ENCODE measurements around the gene EPHA4.

Gene EPHA4

DNA sequence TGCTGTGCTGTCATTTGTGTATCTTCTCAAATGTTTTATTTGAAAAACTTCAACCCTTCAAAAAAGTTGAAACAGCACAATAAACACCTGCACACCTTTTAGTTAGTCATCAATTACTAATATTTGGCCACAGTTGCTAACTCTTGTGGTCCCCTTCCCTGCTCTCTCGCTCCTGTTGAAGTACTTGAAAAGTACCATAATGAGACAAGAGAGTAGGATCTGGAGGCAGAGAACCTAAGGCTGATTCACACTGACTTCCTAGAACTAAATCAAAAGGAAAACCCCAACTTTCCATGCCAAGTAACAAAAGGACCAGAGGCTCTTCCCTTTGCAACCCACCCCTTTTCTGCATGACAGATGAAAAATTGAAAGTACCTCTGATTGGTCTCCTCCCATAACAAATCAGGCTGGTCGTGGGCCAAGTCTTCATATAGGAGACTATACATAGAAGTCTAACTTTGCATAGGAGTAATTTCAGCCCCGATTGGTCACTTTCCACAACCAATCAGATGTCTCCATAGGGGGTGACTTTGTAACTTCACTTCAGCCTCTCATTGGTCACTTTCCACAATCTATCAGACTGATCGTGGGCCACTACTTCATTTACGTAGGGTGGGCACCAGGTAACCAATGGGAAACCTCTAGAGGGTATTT lies 179.7 kb downstream of the EPHA4 start:
- DNase-seq (ENCODE audit: low read depth): no peak

DNA sequence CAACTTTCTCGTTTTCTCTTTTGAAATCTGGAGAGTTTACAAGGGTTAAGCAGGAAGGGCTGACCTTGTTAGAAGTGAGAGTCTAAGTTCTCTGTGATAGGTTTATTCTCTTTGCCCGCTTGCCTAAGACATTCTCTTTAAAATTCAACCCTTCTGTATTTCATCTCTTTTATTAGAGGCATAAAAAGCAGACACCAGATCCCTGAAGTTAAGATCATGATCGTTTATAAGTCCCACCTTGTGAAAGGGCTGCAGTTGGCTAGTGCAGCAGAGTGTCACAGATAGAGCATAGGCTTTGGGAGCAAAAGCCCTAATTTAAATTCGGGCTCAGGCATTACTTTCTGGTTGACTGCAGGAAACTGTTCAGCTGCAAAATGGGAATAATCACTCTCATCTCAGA lies 181.2 kb downstream of the EPHA4 start:
- DNase-seq (ENCODE audit: low read depth): no peak

DNA sequence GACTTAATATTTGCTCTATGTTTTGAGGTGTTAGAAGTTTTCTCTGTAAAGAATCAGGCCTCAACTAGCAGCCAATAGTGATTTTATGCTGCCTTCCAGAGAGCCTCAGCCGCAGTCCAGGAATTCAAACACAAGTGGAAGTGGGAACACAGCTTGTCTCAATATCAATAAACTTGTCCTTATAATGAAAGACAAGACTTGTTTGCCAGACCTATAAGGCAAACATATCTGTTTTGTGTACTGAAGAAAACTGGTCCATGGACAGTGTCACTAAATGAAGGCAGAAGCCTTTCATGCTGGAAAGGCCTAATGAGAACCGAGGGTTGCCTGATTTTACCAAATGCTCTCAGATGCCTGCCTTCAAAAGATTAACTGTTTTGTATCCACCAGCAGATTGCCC lies 182.2 kb downstream of the EPHA4 start:
- DNase-seq (ENCODE audit: low read depth): no peak

DNA sequence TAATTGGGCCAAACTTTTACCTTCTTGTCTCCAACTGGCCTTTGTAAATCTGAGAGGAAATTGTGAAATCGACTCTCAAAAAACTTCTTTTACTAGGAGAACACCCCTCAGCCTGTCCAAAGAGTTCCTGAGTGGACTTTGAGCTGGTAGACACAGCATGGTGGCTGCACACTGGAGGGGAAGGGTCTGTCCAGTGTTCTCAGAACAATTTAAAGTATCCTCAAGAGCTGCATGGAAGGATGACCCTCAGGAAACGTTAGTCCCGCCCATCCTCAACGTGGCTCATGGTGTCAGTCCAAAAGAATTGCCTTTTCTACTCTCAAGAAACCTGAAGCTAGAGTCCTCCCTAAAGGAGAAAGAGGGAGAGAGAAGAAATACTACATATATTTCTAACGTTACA lies 182.7 kb downstream of the EPHA4 start:
- no peak for DNase-seq (ENCODE audit: low read depth)

DNA sequence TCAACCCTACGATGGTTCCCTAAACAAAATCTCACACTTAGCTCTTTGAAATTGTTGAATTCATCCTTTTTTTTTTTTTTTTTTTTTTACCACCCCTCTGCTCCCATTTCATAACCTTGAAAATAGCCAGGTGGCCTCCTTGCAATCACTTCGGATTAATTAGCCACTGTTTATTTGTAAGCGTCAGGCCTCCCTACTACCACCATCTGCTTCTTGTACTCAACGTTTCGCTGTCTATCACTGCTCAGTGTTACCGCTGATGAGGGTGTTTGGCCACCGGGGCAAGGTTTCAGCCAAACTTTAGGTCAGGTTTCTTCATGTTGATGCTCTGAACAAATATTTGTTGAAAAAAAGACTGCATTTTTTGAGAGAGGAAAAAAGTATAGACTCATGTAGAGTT lies 183.2 kb downstream of the EPHA4 start:
- no peak for DNase-seq (ENCODE audit: low read depth)

DNA sequence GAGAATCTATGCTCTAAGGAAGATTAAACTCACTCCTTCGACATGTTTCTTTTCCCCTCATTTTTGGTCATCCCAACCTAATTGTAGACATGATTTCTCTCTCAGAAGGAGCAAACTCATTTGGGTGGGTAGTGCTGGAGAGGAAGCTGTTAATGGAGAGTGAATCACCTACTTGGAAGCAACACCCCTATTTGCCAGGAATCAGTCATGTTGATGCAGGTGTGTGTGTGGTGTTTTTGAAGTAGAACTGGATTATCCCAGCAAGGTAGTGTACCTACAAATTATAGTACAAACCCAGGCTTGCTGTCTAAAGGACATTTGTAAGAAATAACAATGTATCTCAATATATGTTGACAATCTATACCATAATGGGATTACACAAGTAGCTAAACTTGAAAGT lies 186.4 kb downstream of the EPHA4 start:
- no peak for DNase-seq (ENCODE audit: low read depth)

DNA sequence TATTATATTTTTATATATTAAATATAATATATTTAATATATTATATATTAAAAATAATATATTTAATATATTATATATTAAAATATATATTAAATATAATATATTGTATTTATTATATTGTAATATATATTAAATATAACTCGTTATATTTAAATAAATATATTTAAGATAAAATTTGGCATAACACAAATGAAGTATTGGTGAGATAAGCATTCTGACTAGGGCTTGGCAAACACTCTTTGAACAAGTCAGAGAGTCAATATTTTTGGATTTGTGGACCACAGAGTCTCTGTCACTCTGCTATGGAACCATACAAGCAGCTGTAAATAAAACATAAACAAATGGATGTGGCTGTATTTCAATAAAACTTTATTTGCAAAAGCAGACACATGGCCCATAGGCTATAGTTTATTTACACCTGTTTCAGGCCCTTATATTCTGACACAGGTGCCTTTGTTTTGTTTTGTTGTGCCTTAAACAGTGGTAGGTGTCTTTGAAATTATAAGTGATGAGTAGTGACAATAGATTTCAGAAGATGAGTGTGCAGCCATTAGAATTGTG lies 190.1 kb downstream of the EPHA4 start:
- no peak for DNase-seq (ENCODE audit: low read depth)

DNA sequence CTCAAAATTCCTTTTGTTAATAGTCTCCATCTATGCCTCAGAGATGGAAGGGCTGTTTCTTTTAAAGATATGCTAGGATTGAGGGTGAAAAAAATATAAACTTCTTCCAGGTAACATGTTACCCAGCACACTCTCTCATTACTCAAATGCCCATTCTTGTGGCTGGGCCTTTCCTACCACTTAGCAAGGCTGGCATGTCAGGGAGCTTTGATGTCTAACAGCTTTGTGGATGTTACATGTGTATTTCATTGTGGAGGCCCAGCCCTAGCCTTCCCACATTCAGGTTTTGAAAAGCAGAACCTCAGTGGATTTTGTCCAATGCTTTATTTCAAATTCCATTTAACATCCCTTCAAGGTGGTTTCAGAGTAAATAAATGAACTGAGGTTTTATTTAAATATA lies 191.4 kb downstream of the EPHA4 start:
- no peak for DNase-seq (ENCODE audit: low read depth)

DNA sequence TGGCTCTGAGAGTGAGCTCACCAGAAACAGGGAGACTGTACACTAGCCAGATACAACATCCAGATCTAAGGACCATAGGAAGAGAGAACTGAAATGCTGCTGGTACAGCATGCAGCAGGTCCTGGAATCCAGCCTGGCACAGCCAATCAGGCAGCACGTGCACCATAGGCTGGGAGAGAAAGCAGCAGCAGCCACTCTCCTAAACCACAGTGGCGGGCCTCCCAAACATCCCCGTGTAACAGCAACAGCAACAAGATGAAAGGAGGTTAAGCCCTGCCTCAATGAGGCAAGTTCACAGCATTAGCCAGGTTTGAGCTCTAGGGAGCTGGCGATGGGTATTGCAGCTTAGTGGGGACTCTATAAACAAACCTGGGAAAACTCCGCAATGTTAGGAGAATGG lies 192.0 kb downstream of the EPHA4 start:
- no peak for DNase-seq (ENCODE audit: low read depth)

DNA sequence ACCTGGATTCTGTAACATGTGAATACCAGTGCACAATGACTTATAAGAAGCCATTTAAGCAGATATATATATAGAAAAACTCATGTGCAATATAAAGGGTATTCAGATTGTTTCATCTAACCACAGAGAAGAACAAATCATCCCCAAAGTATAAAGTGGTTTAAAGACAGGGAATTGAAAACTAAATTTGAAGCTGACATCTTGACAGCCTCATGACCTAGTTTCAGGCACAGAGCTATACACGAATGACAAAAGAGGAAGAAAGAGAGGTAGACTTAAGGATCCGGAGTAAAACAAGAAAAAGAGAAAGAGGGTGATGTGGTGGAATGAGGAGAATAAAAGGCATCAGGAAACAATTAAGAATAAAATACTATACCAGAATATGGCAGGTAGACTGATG lies 194.5 kb downstream of the EPHA4 start:
- DNase-seq (ENCODE audit: low read depth): no peak

DNA sequence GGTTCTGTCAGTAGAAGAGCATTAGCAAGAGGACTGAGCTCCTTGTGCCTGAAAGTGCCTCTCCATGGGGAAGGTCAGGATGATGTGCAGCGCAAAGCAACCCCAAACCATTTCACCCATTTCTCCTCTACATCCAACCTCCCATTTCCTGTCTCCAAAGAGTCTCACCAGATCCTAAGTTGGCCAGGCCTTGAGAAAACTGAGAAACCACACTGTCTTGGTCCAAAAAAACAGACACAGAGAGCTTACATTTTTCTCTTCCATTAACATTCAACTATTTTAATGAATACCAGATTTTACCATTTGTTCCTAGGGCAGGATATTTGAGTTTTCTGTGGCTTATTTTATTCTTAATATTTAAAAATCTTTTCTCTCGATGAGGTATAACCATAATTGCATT lies 195.0 kb downstream of the EPHA4 start:
- no peak for DNase-seq (ENCODE audit: low read depth)

DNA sequence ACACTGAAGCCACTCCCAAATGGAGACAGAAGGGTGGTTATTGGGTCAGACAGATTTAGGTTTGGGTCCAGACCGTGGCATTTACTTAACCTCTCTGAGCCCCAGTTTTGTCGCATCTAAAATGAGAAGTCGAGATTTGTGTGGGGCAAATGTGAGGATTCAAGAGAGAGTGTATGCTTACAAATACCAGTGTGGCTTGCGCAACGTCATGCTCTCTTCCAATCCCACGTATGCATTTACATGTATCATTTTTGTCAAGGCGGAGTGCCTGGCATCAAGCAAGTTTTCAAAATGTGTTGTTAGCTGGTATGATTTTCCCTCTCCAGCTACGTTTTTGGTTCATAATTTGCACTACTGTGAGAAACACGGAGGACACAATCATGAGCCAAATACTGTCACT lies 197.9 kb downstream of the EPHA4 start:
- no peak for DNase-seq (ENCODE audit: low read depth)

DNA sequence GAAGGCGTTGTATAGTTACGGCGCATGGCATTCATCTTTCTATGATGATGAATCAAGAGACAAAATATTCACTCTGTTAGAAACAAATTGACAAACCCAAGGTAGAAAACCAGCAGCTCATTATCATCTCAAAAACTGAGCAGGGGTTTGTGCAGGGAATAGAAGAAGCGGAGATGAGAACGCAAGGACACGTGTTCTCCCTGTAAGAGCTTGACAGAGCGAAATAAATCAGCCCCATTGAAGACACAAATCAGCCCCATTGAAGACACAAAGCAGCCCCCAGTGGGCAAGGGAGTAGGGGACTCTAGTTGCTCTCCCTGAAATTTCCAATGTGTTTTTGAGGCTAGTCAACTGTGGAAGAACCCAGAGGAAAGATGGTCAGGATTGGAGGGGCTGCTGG lies 199.2 kb downstream of the EPHA4 start:
- DNase-seq (ENCODE audit: low read depth): no peak

DNA sequence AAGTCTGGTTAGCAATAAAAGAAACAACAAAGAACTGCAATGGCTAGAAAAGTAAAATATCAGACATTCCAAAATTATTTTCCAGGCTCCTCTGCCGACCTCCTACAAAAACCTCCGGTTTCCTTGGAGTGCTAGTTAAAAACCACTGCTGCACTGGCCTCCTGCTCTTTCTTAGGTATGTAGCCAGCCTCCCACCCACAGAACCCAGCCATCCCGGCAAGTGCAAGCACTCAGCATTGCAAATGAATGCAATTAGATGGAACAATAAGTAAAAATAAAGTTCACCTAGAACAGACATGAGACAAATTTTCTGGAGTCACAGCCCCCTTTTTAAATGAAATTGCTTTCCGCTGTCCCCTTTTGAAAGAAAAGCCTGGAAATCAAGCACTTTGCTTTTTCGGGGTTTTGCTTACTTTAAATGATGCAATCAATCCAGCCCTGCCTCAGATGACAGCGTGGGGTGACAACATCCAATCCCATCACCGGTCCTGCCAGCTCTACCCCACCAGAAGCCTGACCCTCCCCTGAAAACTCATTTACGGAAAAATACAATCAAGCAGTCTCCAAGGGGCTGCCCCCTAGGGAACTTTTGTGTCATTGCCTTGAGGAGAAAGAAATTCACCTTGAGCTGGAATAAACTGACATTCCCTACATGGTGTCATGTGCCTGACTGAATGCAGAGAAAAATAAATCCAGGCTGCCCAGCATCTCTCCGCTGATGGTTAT lies 199.8 kb downstream of the EPHA4 start:
- DNase-seq (ENCODE audit: low read depth): no peak

DNA sequence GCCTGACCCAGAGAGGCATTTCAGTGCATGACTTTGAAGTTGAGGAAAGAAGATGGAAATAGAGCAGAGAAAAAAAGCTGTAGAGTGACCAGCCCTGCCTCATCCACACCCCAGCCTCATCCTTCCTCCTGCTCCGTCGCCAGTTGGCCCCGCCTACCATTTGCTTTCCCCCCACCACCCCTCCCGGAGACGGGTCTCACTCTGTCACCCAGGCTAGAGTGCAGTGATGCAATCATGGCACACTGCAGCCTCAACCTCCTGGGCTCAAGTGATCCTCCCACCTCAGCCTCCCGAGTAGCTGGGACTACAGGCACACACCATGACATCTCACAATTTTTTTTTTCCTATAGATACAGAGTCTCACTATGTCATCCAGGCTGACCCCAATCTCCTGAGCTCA lies 200.8 kb downstream of the EPHA4 start:
- no peak for DNase-seq (ENCODE audit: low read depth)

DNA sequence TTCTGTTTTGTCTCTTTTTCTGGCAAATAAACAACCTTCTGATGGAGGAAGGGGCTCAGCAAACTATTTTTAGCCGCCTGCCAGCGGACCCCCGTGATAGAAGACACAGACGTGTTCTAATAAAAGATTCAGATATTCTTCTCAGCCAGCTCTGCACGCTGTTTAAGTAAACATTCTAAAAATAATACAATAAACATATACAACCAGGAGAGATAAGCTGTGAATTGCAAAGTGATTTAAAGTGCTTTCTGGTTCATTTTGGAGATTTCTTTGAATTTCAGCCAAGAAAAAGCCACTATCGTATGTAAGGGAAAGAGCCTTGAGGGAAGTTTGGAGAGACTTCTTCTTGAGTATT lies 201.3 kb downstream of the EPHA4 start:
- no peak for DNase-seq (ENCODE audit: low read depth)

DNA sequence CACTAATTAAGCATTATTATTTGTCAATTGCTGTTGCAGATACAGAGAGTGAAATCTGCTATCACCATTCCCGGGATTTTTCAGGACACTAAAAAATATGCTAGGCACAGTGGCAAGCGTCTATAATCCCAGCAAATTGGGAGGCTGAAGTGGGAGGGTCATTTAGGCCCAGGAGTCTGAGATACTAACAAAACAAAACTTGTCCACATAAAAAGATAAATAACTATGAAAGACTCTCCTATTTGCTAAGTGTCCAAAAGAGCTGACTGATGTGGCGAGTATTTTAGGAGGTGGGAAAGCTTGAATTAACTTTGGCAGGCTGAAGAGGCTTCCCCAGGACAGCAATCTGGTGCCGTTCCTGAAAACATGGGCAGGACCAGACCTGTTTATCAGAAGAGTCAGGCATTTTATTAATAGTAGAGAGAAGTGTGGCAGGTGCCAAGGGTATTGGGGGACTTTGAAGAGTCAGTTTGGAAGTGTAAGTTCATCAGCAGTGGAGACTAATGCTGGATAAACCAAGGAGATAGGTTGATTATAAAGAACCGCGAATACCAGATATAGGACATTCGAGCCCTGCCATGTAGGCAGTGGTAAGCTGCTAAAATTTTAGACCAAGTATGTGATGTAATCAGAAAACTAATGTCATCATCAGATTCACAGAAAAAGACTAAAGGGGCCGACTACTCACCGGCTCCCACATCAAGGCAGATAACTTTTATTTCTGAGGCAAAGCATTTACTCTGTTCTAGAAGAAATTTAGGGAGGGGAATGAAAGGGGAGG lies 201.8 kb downstream of the EPHA4 start:
- no peak for DNase-seq (ENCODE audit: low read depth)
